Measurements from ENCODE around the gene CA9.

The CA9 gene

GRCh38 chr9:35661756-35662350 is 11.9 kb upstream of the CA9 start:
- Histone ChIP-seq H3K9me2 (replicated peaks; ENCODE audit: low read depth, low read length) (no peaks in the 10 kb centered on the region), H3K79me2 (ENCODE audit: insufficient read depth, low read length) (peaks cover 65% of the 10 kb centered on the region), H3K27me3 (ENCODE audit: insufficient read depth, low read length, poor library complexity, severe bottlenecking) (no peaks in the 10 kb centered on the region), H2AFZ (ENCODE audit: low read length) (no peak overlapping the region), H3K9ac (ENCODE audit: low read depth, low read length, poor library complexity, severe bottlenecking) (peak overlapping the region; percentile 95), H3K9me3 (ENCODE audit: insufficient read depth, low read depth, low read length) (no peaks in the 10 kb centered on the region), H4K20me1 (ENCODE audit: insufficient read depth, low read length, poor library complexity, severe bottlenecking) (peaks cover 3% of the 10 kb centered on the region), H3K4me1 (ENCODE audit: insufficient read depth, low read length, poor library complexity, severe bottlenecking) (peaks cover 72% of the 10 kb centered on the region), H3F3A (ENCODE audit: low read depth) (0 out of 2 replicates have a peak, but pooled peaks cover 16% of the 10 kb centered on the region), H3K4me2 (ENCODE audit: low read depth, low read length, poor library complexity, severe bottlenecking) (peak overlapping the region; percentile 87), H3K4me3 (ENCODE audit: low read length, poor library complexity, severe bottlenecking) (peak overlapping the region; percentile 87), H3K36me3 (ENCODE audit: insufficient read depth, low read length) (no peaks in the 10 kb centered on the region; the same call in 1 of the 2 replicates)
- no peak for TF ChIP-seq EZH2phosphoT487 (IDR thresholded peaks at IDR 0.05; ENCODE audit: borderline replicate concordance)
- TF ChIP-seq, protein P1, sequence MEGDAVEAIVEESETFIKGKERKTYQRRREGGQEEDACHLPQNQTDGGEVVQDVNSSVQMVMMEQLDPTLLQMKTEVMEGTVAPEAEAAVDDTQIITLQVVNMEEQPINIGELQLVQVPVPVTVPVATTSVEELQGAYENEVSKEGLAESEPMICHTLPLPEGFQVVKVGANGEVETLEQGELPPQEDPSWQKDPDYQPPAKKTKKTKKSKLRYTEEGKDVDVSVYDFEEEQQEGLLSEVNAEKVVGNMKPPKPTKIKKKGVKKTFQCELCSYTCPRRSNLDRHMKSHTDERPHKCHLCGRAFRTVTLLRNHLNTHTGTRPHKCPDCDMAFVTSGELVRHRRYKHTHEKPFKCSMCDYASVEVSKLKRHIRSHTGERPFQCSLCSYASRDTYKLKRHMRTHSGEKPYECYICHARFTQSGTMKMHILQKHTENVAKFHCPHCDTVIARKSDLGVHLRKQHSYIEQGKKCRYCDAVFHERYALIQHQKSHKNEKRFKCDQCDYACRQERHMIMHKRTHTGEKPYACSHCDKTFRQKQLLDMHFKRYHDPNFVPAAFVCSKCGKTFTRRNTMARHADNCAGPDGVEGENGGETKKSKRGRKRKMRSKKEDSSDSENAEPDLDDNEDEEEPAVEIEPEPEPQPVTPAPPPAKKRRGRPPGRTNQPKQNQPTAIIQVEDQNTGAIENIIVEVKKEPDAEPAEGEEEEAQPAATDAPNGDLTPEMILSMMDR (conservative IDR thresholded peaks at IDR 0.05; ENCODE audit: low read length) = no peak

GRCh38 chr9:35662437-35662836 is 11.3 kb upstream of the CA9 start:
- Histone ChIP-seq H3K9me3 (ENCODE audit: insufficient read depth, low read depth, low read length) (no peaks in the 10 kb centered on the region), H3F3A (ENCODE audit: low read depth) (0 out of 2 replicates have a peak, but pooled peaks cover 11% of the 10 kb centered on the region), H3K4me2 (ENCODE audit: low read depth, low read length, poor library complexity, severe bottlenecking) (peak overlapping the region; percentile 87), H2AFZ (ENCODE audit: low read length) (no peak overlapping the region), H3K79me2 (ENCODE audit: insufficient read depth, low read length) (peaks cover 65% of the 10 kb centered on the region), H3K27me3 (ENCODE audit: insufficient read depth, low read length, poor library complexity, severe bottlenecking) (no peaks in the 10 kb centered on the region), H3K36me3 (ENCODE audit: insufficient read depth, low read length) (no peaks in the 10 kb centered on the region; the same call in 1 of the 2 replicates), H3K9me2 (replicated peaks; ENCODE audit: low read depth, low read length) (no peaks in the 10 kb centered on the region), H3K4me3 (ENCODE audit: low read length, poor library complexity, severe bottlenecking) (peak overlapping the region; percentile 87), H3K4me1 (ENCODE audit: insufficient read depth, low read length, poor library complexity, severe bottlenecking) (peaks cover 66% of the 10 kb centered on the region), H3K9ac (ENCODE audit: low read depth, low read length, poor library complexity, severe bottlenecking) (peak overlapping the region; percentile 95), H4K20me1 (ENCODE audit: insufficient read depth, low read length, poor library complexity, severe bottlenecking) (peaks cover 3% of the 10 kb centered on the region)
- no peak for TF ChIP-seq EZH2phosphoT487 (IDR thresholded peaks at IDR 0.05; ENCODE audit: borderline replicate concordance)
- TF ChIP-seq, protein P1 (conservative IDR thresholded peaks at IDR 0.05; ENCODE audit: low read length) = no peak

DNA sequence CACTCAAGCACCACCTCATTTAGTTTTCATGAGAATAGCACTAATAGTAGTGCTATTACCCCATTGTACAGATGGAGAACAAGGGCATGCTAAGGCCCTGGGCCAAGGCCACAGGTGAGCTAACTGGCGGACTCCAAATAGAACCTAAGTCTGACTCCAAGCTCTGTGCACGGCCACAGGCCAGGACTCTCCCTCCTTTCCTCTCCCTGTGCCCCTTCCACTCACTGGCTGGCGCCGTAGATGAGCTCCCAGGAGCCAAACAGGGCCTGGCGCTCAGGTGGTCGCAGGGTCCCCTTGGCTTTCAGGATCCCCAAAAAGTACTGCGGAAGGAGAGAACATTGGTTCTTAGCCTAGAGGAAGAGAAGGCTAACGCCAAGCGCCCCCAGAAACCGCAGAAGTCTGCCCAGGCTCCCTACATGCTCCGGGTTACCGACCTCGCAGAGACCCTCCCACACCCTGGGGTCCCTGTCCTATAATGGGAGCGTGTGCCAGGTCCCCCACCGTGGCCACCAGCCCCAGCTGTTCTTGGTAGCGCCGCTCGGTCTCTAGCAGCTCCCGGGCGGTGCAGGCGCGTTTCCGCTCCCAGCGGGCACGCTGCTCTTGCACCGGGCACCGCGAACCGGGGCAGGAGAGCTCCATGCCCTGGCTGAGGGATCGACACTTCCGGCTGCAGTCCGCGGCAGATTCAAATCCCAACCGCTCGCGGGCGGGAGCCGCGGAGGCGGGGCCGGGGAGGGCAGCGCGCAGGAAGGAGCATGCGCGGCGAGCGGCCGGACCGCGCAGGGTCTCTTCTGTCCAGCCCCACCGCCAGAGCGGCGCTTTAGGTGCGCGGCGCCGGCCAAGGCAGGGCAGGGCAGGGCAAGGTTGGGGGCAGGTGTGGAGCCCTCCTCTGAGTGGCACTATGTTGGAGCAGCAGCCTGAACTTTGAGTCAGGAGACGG is 8.9 kb upstream of the CA9 start, which contains the start of gene ARHGEF39:
Gene ARHGEF39, minus strand, starts transcription at position 665 of the 940 bp plus-strand sequence. Its CDS starts 26 bp downstream, at position 639.
- peak within 1 kb of the TSS; percentile 87 for H3K4me3 ChIP-seq (ENCODE audit: low read length, poor library complexity, severe bottlenecking)
- no peaks in the 10 kb centered on the region for H3K9me3 ChIP-seq (ENCODE audit: insufficient read depth, low read depth, low read length)
- peak within 1 kb of the TSS; percentile 82 for H2AFZ ChIP-seq (ENCODE audit: low read length)
- H3K36me3 ChIP-seq (ENCODE audit: insufficient read depth, low read length) = no peaks in the 10 kb centered on the region; the same call in 1 of the 2 replicates
- no peaks in the 10 kb centered on the region for H3K9me2 ChIP-seq (replicated peaks; ENCODE audit: low read depth, low read length)
- peaks cover 54% of the 10 kb centered on the region for H3K4me1 ChIP-seq (ENCODE audit: insufficient read depth, low read length, poor library complexity, severe bottlenecking)
- H3F3A ChIP-seq (ENCODE audit: low read depth) = 0 out of 2 replicates have a peak, but pooled peaks cover 10% of the 10 kb centered on the region
- peak within 1 kb of the TSS; percentile 95 for H3K9ac ChIP-seq (ENCODE audit: low read depth, low read length, poor library complexity, severe bottlenecking)
- H3K79me2 ChIP-seq (ENCODE audit: insufficient read depth, low read length) = peaks cover 56% of the 10 kb centered on the region
- no peaks in the 10 kb centered on the region for H3K27me3 ChIP-seq (ENCODE audit: insufficient read depth, low read length, poor library complexity, severe bottlenecking)
- no peak for TF ChIP-seq EZH2phosphoT487 (IDR thresholded peaks at IDR 0.05; ENCODE audit: borderline replicate concordance)
- TF ChIP-seq, protein P1 (conservative IDR thresholded peaks at IDR 0.05; ENCODE audit: low read length) = peak; percentile 49
- H3K4me2 ChIP-seq (ENCODE audit: low read depth, low read length, poor library complexity, severe bottlenecking) = peak within 1 kb of the TSS; percentile 87
- peaks cover 3% of the 10 kb centered on the region for H4K20me1 ChIP-seq (ENCODE audit: insufficient read depth, low read length, poor library complexity, severe bottlenecking)
